Body of pancreas (tissue), 4 donors: ENCODE data around the gene FABP1.

Experiments
- POLR2A ChIP-seq, 3 donors: fragments of 450-650 bp; IDR thresholded peaks; one replicate each; pipeline ENCODE4 v1.6.1; 2016; ENCODE audit warnings: antibody characterized with exemption in 3 of 3, mild to moderate bottlenecking in 2 of 3
- TF ChIP-seq, protein P1 (sequence below), 7 experiments: fragments of 450-650 bp in 4 of 7; fragments of 200-600 bp in 3 of 7; sonication (generic) in 3 of 7; IDR thresholded peaks; one replicate each; pipeline ENCODE4 v1.5.1; 2016 to 2019; ENCODE audit warnings: antibody characterized with exemption in 7 of 7

DNA sequence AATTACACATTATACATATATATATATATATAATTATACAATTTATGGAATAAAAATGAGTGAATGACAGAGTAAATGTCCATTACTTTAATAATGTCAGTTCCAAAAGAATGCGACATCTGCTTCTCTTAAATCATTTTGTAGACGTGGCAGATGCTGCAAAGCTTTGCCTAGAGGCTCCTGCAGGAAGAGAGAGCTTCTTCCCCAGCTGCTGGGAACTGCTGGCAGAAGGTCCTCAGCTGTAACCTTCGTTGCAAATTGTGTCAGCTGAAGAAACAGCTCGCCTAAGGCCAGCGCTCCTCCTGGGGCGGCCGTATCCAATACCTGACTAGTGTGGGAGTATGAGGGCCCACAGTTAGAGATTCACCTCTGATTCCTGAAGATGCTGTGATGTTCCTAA is 32.7 kb upstream of the FABP1 start:
- TF ChIP-seq POLR2A (IDR thresholded peaks at IDR 0.05), result no peak
- TF ChIP-seq, protein P1, sequence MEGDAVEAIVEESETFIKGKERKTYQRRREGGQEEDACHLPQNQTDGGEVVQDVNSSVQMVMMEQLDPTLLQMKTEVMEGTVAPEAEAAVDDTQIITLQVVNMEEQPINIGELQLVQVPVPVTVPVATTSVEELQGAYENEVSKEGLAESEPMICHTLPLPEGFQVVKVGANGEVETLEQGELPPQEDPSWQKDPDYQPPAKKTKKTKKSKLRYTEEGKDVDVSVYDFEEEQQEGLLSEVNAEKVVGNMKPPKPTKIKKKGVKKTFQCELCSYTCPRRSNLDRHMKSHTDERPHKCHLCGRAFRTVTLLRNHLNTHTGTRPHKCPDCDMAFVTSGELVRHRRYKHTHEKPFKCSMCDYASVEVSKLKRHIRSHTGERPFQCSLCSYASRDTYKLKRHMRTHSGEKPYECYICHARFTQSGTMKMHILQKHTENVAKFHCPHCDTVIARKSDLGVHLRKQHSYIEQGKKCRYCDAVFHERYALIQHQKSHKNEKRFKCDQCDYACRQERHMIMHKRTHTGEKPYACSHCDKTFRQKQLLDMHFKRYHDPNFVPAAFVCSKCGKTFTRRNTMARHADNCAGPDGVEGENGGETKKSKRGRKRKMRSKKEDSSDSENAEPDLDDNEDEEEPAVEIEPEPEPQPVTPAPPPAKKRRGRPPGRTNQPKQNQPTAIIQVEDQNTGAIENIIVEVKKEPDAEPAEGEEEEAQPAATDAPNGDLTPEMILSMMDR (IDR thresholded peaks at IDR 0.05), result no peak
